ENCODE data around the gene SYCP2.

GRCh38 chr20:59835057-59835447, 98.4 kb downstream of the SYCP2 start:
- no peak for TF ChIP-seq GATA3 (IDR thresholded peaks at IDR 0.05; ENCODE audit: low read depth, low read length)
- no peak for TF ChIP-seq GATA2 (IDR thresholded peaks at IDR 0.05; ENCODE audit: low read depth, low read length)
